C4-2B (cell line): Measurements from ENCODE around the gene CRB1.

Source experiments
- ZFX ChIP-seq: fragments of 450-650 bp; IDR thresholded peaks from 2 replicates; pipeline ENCODE4 v1.6.1; 2017
- TF ChIP-seq, protein P1 (sequence below): fragments of 450-650 bp; conservative IDR thresholded peaks from 2 replicates; pipeline ENCODE4 v1.5.1; 2017; ENCODE audit warnings: mild to moderate bottlenecking

DNA sequence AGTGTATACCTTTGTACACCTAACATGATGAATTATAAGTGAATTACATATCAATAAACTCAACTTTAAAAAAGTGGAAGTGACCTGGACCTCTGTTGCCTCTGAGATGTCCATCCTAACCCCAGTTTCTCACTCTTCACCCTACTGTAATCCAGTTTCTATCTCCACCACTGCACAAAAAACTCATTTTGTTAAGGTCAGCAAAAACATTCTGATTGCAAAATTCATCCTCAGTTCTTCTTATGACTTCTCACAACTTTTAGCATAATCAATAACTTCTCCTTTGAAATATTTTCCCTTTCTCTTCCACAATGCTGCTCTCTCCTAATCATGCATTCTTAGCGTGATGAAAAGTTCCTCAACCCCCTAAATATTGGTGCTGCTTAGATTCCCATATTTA is 129.8 kb downstream of the CRB1 start:
- TF ChIP-seq, protein P1, sequence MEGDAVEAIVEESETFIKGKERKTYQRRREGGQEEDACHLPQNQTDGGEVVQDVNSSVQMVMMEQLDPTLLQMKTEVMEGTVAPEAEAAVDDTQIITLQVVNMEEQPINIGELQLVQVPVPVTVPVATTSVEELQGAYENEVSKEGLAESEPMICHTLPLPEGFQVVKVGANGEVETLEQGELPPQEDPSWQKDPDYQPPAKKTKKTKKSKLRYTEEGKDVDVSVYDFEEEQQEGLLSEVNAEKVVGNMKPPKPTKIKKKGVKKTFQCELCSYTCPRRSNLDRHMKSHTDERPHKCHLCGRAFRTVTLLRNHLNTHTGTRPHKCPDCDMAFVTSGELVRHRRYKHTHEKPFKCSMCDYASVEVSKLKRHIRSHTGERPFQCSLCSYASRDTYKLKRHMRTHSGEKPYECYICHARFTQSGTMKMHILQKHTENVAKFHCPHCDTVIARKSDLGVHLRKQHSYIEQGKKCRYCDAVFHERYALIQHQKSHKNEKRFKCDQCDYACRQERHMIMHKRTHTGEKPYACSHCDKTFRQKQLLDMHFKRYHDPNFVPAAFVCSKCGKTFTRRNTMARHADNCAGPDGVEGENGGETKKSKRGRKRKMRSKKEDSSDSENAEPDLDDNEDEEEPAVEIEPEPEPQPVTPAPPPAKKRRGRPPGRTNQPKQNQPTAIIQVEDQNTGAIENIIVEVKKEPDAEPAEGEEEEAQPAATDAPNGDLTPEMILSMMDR = no peak
- TF ChIP-seq ZFX = no peak
